Measurements from ENCODE around the gene CHCHD10. TPM values are rescaled to one million over a fixed set of nuclear protein-coding genes. Genes with fewer than 3 reads are reported as not detected.
A peak's percentile ranks its signal among the peaks of the same experiment; 100 is the strongest.

Gene CHCHD10
- total and polyA plus RNA-seq, 2 donors (not counting 1 experiment from before 2014, with no cell fraction given), result 54.0 to 124 TPM

DNA sequence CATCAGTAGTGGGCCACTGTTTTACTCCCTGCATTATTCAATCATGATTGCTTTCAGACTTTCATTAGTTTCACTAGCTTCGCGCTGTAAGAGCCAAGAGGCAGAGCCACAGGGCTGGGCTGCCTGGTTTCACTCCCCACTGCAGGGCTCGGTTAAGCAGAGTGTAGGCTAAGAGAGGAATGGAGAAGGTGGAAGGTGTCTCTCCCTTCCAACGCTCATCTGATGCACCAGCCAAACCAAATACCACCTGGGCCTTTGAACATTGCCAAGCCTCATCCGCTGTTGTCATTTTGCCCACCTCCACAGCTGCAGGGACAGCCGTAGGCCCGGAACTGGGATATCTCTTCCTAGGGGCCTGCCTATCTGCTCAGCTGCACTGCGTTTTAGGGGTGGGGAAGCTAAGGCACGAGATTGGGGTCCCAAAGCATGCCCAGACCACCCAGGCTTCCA is 18.5 kb upstream of the CHCHD10 start:
- peaks cover 36% of the 10 kb centered on the region for H3K4me1 Mint-ChIP-seq
- H3K27ac Mint-ChIP-seq, result peak overlapping the region; percentile 91
- H4K20me1 ChIP-seq (ENCODE audit: control insufficient read depth, insufficient read depth, low read length, poor library complexity, severe bottlenecking), result peaks cover 37% of the 10 kb centered on the region
- H3K27me3 ChIP-seq (replicated peaks in 1 of 4; ENCODE audit: control extremely low read depth in 1 of 4, control insufficient read depth in 3 of 4, insufficient read depth in 4 of 4, low read length in 3 of 4), result no peaks in the 10 kb centered on the region
- peak overlapping the region; percentile 94 to 98 for H3K27ac ChIP-seq (ENCODE audit: low read length in 2 of 2)
- H3K9ac ChIP-seq (ENCODE audit: low read length), result peak overlapping the region; percentile 95
- H3K9me3 Mint-ChIP-seq (ENCODE audit: insufficient read depth), result no peaks in the 10 kb centered on the region
- ATAC-seq (ENCODE audit: low read depth) (no peak), DNase-seq (no peak)
- H3K4me3 ChIP-seq (ENCODE audit: control extremely low read depth in 1 of 5, extremely low read depth in 1 of 5, insufficient read depth in 1 of 5, low read depth in 2 of 5, low read length in 4 of 5), result peak overlapping the region in 4 of 5 experiments; percentile 72 to 95 (median 89)
- POLR2A ChIA-PET, result interaction anchor here (0.7 to 2.9 kb wide), 6 partner anchors 9 to 126 kb away, joined by 3 to 29 read pairs (median 8); partner anchors contain the start of genes DERL3, VPREB3 and ZNF70
- TF ChIP-seq, protein P1, sequence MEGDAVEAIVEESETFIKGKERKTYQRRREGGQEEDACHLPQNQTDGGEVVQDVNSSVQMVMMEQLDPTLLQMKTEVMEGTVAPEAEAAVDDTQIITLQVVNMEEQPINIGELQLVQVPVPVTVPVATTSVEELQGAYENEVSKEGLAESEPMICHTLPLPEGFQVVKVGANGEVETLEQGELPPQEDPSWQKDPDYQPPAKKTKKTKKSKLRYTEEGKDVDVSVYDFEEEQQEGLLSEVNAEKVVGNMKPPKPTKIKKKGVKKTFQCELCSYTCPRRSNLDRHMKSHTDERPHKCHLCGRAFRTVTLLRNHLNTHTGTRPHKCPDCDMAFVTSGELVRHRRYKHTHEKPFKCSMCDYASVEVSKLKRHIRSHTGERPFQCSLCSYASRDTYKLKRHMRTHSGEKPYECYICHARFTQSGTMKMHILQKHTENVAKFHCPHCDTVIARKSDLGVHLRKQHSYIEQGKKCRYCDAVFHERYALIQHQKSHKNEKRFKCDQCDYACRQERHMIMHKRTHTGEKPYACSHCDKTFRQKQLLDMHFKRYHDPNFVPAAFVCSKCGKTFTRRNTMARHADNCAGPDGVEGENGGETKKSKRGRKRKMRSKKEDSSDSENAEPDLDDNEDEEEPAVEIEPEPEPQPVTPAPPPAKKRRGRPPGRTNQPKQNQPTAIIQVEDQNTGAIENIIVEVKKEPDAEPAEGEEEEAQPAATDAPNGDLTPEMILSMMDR (IDR thresholded peaks at IDR 0.05), result no peak
- TF ChIP-seq EZH2 (IDR thresholded peaks at IDR 0.05; ENCODE audit: borderline replicate concordance, insufficient read depth, low read depth, low read length, poor library complexity, severe bottlenecking), result no peak
- peak overlapping the region; percentile 95 for H3K4me3 Mint-ChIP-seq
- H3K4me2 ChIP-seq (replicated peaks; ENCODE audit: low read depth, low read length, poor library complexity, severe bottlenecking), result peak overlapping the region; percentile 80
- H3K79me2 ChIP-seq (ENCODE audit: control insufficient read depth, insufficient read depth, low read length), result peaks cover 40% of the 10 kb centered on the region
- 81% methylated on average over 6 of the region's 9 CpGs for WGBS (ENCODE audit: insufficient coverage)
- CTCF ChIA-PET, result interaction anchor here (3.2 kb wide), 1 partner anchor 63 kb away, joined by 20 read pairs; no protein-coding TSS in a partner anchor
- H3K4me1 ChIP-seq (ENCODE audit: control insufficient read depth in 2 of 2, insufficient read depth in 2 of 2, low read length in 2 of 2), result peaks cover 48 to 57% of the 10 kb centered on the region in 2 donors
- peaks cover 0 to 3% of the 10 kb centered on the region in 2 experiments for H3K36me3 ChIP-seq (replicated peaks in 1 of 2; ENCODE audit: control extremely low read depth in 1 of 2, control insufficient read depth in 1 of 2, extremely low read depth in 1 of 2, insufficient read depth in 2 of 2, low read length in 1 of 2)
- no peaks in the 10 kb centered on the region for H3K27me3 Mint-ChIP-seq
- peak overlapping the region; percentile 81 for H2AFZ ChIP-seq (ENCODE audit: insufficient read depth, low read depth, low read length, poor library complexity, severe bottlenecking)
- H3K9me3 ChIP-seq (ENCODE audit: control extremely low read depth in 1 of 3, control insufficient read depth in 2 of 3, insufficient read depth in 1 of 3, low read length in 2 of 3), result no peaks in the 10 kb centered on the region
- intact Hi-C loops (cut with micrococcal nuclease), result loop anchor here (5.0 to 10.0 kb wide), 2 partner anchors 126 to 229 kb away; partner anchors contain the start of gene CABIN1

DNA sequence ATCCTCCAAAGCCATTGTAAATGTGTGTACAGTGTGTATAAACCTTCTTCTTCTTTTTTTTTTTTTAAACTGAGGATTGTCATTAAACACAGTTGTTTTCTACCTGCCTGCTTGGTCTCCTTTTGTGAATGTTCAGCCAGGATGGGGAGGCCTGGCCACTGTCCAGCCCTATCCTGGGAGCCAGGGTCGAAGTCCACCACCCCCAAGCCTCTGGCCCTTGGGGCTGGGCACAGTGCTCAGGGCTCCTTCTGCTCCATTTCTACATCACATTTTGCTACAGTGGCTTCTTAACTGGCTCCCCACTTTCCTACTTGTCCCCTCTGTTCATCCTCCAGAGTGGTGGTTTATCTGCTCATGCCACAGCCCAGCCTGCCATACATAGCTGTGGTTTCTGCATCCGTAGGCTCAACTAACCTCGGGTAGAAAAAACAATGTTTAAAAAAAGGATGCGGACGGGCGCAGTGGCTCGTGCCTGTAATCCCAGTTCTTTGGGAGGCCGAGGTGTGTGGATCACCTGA is 16.5 kb upstream of the CHCHD10 start:
- Histone ChIP-seq H3K9ac (ENCODE audit: low read length) (no peak overlapping the region), H3K27ac (ENCODE audit: low read length in 2 of 2) (peak overlapping the region in 1 of 2 donors; percentile 27), H2AFZ (ENCODE audit: insufficient read depth, low read depth, low read length, poor library complexity, severe bottlenecking) (no peak overlapping the region), H3K9me3 (ENCODE audit: control extremely low read depth in 1 of 3, control insufficient read depth in 2 of 3, insufficient read depth in 1 of 3, low read length in 2 of 3) (no peaks in the 10 kb centered on the region), H3K4me1 (ENCODE audit: control insufficient read depth in 2 of 2, insufficient read depth in 2 of 2, low read length in 2 of 2) (peaks cover 33 to 38% of the 10 kb centered on the region in 2 donors), H3K4me3 (ENCODE audit: control extremely low read depth in 1 of 5, extremely low read depth in 1 of 5, insufficient read depth in 1 of 5, low read depth in 2 of 5, low read length in 4 of 5) (no peak overlapping the region), H3K4me2 (replicated peaks; ENCODE audit: low read depth, low read length, poor library complexity, severe bottlenecking) (peak overlapping the region; percentile 26), H3K79me2 (ENCODE audit: control insufficient read depth, insufficient read depth, low read length) (peaks cover 20% of the 10 kb centered on the region), H3K27me3 (replicated peaks in 1 of 4; ENCODE audit: control extremely low read depth in 1 of 4, control insufficient read depth in 3 of 4, insufficient read depth in 4 of 4, low read length in 3 of 4) (no peaks in the 10 kb centered on the region), H4K20me1 (ENCODE audit: control insufficient read depth, insufficient read depth, low read length, poor library complexity, severe bottlenecking) (peaks cover 18% of the 10 kb centered on the region), H3K36me3 (replicated peaks in 1 of 2; ENCODE audit: control extremely low read depth in 1 of 2, control insufficient read depth in 1 of 2, extremely low read depth in 1 of 2, insufficient read depth in 2 of 2, low read length in 1 of 2) (peaks cover 0 to 10% of the 10 kb centered on the region in 2 experiments)
- peaks cover 25% of the 10 kb centered on the region for H3K4me1 Mint-ChIP-seq
- 11% methylated on average over 4 of the region's 8 CpGs for WGBS (ENCODE audit: insufficient coverage)
- no peak overlapping the region for H3K4me3 Mint-ChIP-seq
- no peaks in the 10 kb centered on the region for H3K9me3 Mint-ChIP-seq (ENCODE audit: insufficient read depth)
- CTCF ChIA-PET, result no interaction called here
- ATAC-seq (ENCODE audit: low read depth) (no peak), DNase-seq (no peak)
- POLR2A ChIA-PET, result no interaction called here
- H3K27me3 Mint-ChIP-seq, result no peaks in the 10 kb centered on the region
- H3K27ac Mint-ChIP-seq, result peak overlapping the region; percentile 70
- TF ChIP-seq EZH2 (IDR thresholded peaks at IDR 0.05; ENCODE audit: borderline replicate concordance, insufficient read depth, low read depth, low read length, poor library complexity, severe bottlenecking), result no peak
- TF ChIP-seq, protein P1 (IDR thresholded peaks at IDR 0.05), result no peak
- intact Hi-C loops (cut with micrococcal nuclease), result loop anchor here (10.0 kb wide), 1 partner anchor 231 kb away; the partner anchor contains the start of gene CABIN1
